Measurements from ENCODE around the gene PPP1R12B.
"Not testable (repeated sequence)": the region's sequence is repeated elsewhere in the genome, so short reads cannot be mapped to it uniquely, and the experiment has no call there.

PPP1R12B gene

DNA sequence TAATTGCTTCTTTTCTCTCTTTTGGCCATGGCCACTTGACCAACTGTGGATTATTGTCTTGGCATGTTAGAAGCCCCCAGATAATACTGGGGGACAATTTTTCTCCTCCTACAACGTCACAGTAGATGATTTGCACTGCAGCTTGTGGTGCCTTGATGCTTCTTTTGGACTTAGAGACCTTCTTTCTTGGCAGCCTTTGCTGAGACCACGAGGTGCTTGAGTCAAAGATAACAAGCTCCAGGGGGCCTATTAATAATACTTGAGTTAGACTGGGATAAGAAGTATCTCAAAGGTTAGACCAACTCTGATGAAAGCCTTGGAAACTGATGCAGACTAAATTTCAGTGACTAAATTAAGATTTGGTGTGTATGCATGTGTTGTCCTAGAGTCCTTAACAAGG is 3.2 kb downstream of the PPP1R12B start:
- Histone ChIP-seq H3K36me3 (ENCODE audit: insufficient read depth, low read length) (no peaks in the 10 kb centered on the region), H3K79me2 (ENCODE audit: insufficient read depth, low read length) (peaks cover 51% of the 10 kb centered on the region), H2AFZ (ENCODE audit: low read depth, low read length) (no peak overlapping the region), H3K9me3 (ENCODE audit: insufficient read depth, low read length, severe bottlenecking) (no peaks in the 10 kb centered on the region), H4K20me1 (ENCODE audit: insufficient read depth, low read length) (peaks cover 4% of the 10 kb centered on the region; the same call in 1 of the 2 replicates), H3K4me3 (ENCODE audit: low read depth in 1 of 2, low read length in 2 of 2) (no peak overlapping the region), H3K4me1 (ENCODE audit: insufficient read depth, low read length) (peaks cover 24% of the 10 kb centered on the region), H3K9ac (ENCODE audit: low read depth, low read length) (no peak overlapping the region), H3K4me2 (ENCODE audit: insufficient read depth, low read length) (no peak overlapping the region), H3K27ac (ENCODE audit: low read length) (no peak overlapping the region), H3K27me3 (ENCODE audit: insufficient read depth, low read length, poor library complexity) (no peaks in the 10 kb centered on the region)
- ATAC-seq (ENCODE audit: insufficient read depth, low read depth) (no peak), DNase-seq (no peak)
- no peak for TF ChIP-seq EZH2 (IDR thresholded peaks at IDR 0.05; ENCODE audit: borderline replicate concordance, low read depth, low read length, severe bottlenecking)
- TF ChIP-seq, protein P1, sequence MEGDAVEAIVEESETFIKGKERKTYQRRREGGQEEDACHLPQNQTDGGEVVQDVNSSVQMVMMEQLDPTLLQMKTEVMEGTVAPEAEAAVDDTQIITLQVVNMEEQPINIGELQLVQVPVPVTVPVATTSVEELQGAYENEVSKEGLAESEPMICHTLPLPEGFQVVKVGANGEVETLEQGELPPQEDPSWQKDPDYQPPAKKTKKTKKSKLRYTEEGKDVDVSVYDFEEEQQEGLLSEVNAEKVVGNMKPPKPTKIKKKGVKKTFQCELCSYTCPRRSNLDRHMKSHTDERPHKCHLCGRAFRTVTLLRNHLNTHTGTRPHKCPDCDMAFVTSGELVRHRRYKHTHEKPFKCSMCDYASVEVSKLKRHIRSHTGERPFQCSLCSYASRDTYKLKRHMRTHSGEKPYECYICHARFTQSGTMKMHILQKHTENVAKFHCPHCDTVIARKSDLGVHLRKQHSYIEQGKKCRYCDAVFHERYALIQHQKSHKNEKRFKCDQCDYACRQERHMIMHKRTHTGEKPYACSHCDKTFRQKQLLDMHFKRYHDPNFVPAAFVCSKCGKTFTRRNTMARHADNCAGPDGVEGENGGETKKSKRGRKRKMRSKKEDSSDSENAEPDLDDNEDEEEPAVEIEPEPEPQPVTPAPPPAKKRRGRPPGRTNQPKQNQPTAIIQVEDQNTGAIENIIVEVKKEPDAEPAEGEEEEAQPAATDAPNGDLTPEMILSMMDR (IDR thresholded peaks at IDR 0.05; ENCODE audit: borderline replicate concordance, extremely low read depth, low read length, poor library complexity, severe bottlenecking): no peak

- Histone ChIP-seq H3K4me1 (ENCODE audit: insufficient read depth, low read length) (peaks cover 22% of the 10 kb centered on the region), H3K79me2 (ENCODE audit: insufficient read depth, low read length) (peaks cover 51% of the 10 kb centered on the region)
- H3K27ac ChIP-seq (ENCODE audit: low read length); H3K27me3 ChIP-seq (ENCODE audit: insufficient read depth, low read length, poor library complexity); H3K36me3 ChIP-seq (ENCODE audit: insufficient read depth, low read length); H3K9me3 ChIP-seq (ENCODE audit: insufficient read depth, low read length, severe bottlenecking); H3K9ac ChIP-seq (ENCODE audit: low read depth, low read length); H4K20me1 ChIP-seq (ENCODE audit: insufficient read depth, low read length); H2AFZ ChIP-seq (ENCODE audit: low read depth, low read length); DNase-seq; H3K4me2 ChIP-seq (ENCODE audit: insufficient read depth, low read length); ATAC-seq (ENCODE audit: insufficient read depth, low read depth); H3K4me3 ChIP-seq (ENCODE audit: low read depth in 1 of 2, low read length in 2 of 2): not testable (repeated sequence)
Observed at GRCh38 chr1:202352583-202353197, 4.2 kb downstream of the PPP1R12B start.

DNA sequence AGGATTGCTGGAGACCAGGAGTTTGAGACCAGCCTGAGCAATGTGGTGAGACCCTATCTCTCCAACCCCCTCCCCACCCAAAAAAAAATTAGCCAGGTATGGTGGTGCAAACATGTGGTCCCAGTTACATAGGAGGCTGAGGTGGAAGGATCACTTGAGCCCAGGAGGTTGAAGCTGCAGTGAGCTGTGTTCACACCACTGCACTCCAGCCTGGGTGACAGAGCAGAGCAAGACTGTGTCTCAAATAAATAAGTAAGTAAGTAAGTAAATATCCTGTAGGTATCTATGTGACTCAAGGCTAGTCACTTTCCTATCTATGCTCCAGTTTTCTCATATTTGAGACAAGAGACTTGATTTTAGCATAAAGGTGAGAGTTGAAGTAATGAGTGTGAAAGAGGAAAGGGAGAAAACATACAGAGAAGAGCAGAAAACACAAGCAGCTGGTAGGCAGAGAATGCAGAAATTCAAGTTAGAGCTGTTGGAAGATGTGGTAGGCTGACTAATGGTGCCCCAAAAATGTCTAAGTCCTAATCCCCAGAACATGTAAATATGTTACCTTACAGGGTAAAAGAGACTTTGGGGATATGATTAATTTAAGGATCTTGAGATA is 7.5 kb downstream of the PPP1R12B start:
- Histone ChIP-seq H3K79me2 (ENCODE audit: insufficient read depth, low read length) (peaks cover 41% of the 10 kb centered on the region; the same call in 1 of the 2 replicates), H3K4me1 (ENCODE audit: insufficient read depth, low read length) (peaks cover 2% of the 10 kb centered on the region; the same call in 1 of the 2 replicates), H3K9ac (ENCODE audit: low read depth, low read length) (no peak overlapping the region), H4K20me1 (ENCODE audit: insufficient read depth, low read length) (peaks cover 4% of the 10 kb centered on the region; the same call in 1 of the 2 replicates), H2AFZ (ENCODE audit: low read depth, low read length) (no peak overlapping the region), H3K4me3 (ENCODE audit: low read depth in 1 of 2, low read length in 2 of 2) (no peak overlapping the region), H3K27ac (ENCODE audit: low read length) (no peak overlapping the region), H3K9me3 (ENCODE audit: insufficient read depth, low read length, severe bottlenecking) (no peaks in the 10 kb centered on the region), H3K36me3 (ENCODE audit: insufficient read depth, low read length) (no peaks in the 10 kb centered on the region), H3K27me3 (ENCODE audit: insufficient read depth, low read length, poor library complexity) (no peaks in the 10 kb centered on the region), H3K4me2 (ENCODE audit: insufficient read depth, low read length) (no peak overlapping the region)
- no peak for DNase-seq
- no peak for TF ChIP-seq EZH2 (IDR thresholded peaks at IDR 0.05; ENCODE audit: borderline replicate concordance, low read depth, low read length, severe bottlenecking)
- no peak for ATAC-seq (ENCODE audit: insufficient read depth, low read depth)

DNA sequence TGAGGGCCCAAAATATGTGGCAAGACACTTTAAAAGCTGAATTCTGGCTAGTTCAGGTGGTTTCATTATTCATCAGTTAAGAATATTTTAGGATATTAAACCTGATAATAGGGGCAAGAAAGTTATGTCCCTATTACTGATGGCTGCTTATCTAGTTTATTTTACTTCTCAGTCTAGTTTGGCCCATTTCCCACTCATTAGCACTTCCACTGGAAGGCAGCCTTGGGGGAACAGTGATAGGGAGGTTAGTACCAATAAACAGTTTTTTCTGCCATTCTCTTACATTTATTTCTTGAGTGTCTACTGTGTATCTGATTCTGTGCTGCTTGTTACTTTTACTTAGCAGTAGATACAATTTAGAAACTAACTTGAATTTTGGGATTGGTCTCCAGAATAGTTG is 9.0 kb downstream of the PPP1R12B start:
- H3K9me3 ChIP-seq (ENCODE audit: insufficient read depth, low read length, severe bottlenecking): no peaks in the 10 kb centered on the region
- H3K79me2 ChIP-seq (ENCODE audit: insufficient read depth, low read length): peaks cover 40% of the 10 kb centered on the region
- no peak overlapping the region for H3K4me3 ChIP-seq (ENCODE audit: low read depth in 1 of 2, low read length in 2 of 2)
- H3K27me3 ChIP-seq (ENCODE audit: insufficient read depth, low read length, poor library complexity): no peaks in the 10 kb centered on the region
- DNase-seq: no peak
- no peaks in the 10 kb centered on the region for H3K36me3 ChIP-seq (ENCODE audit: insufficient read depth, low read length)
- no peak overlapping the region for H3K9ac ChIP-seq (ENCODE audit: low read depth, low read length)
- H3K4me2 ChIP-seq (ENCODE audit: insufficient read depth, low read length): no peak overlapping the region
- ATAC-seq (ENCODE audit: insufficient read depth, low read depth): no peak
- H2AFZ ChIP-seq (ENCODE audit: low read depth, low read length): no peak overlapping the region
- H3K27ac ChIP-seq (ENCODE audit: low read length): no peak overlapping the region
- no peaks in the 10 kb centered on the region for H3K4me1 ChIP-seq (ENCODE audit: insufficient read depth, low read length)
- peaks cover 4% of the 10 kb centered on the region; the same call in 1 of the 2 replicates for H4K20me1 ChIP-seq (ENCODE audit: insufficient read depth, low read length)
- TF ChIP-seq EZH2 (IDR thresholded peaks at IDR 0.05; ENCODE audit: borderline replicate concordance, low read depth, low read length, severe bottlenecking): no peak
- TF ChIP-seq, protein P1 (IDR thresholded peaks at IDR 0.05; ENCODE audit: borderline replicate concordance, extremely low read depth, low read length, poor library complexity, severe bottlenecking): no peak
